Measurements from ENCODE around the gene VAPB. TPM values are rescaled to one million over a fixed set of nuclear protein-coding genes. Genes with fewer than 3 reads are reported as not detected.

The VAPB gene
- total RNA-seq, 5 donors from 2014 or later (not counting 1 experiment from before 2014, with no cell fraction given): 26.4 to 35.0 (median 30.8) TPM

GRCh38 chr20:58375759-58376352 is 13.2 kb upstream of the VAPB start:
- no peaks in the 10 kb centered on the region for H3K4me1 Mint-ChIP-seq
- peaks cover 2% of the 10 kb centered on the region for H3K36me3 Mint-ChIP-seq
- no peak overlapping the region for H3K27ac ChIP-seq (ENCODE audit: low read length)
- POLR2A ChIA-PET: interaction anchor here in 1 of 2 donors (0.6 kb wide), 1 partner anchor 77 kb away, joined by 4 read pairs; no protein-coding TSS in a partner anchor
- H3K9me3 ChIP-seq: no peaks in the 10 kb centered on the region
- H3K4me1 ChIP-seq (ENCODE audit: control insufficient read depth in 1 of 2, extremely low read depth in 1 of 2, insufficient read depth in 2 of 2, low read length in 2 of 2): no peaks in the 10 kb centered on the region
- H3K36me3 ChIP-seq (ENCODE audit: control insufficient read depth in 2 of 2, extremely low read depth in 1 of 2, insufficient read depth in 1 of 2, low read length in 1 of 2): no peaks in the 10 kb centered on the region
- H3K27me3 Mint-ChIP-seq: peaks cover 27 to 30% of the 10 kb centered on the region in 2 donors
- no peak overlapping the region for H3K27ac Mint-ChIP-seq
- no peak for ATAC-seq (replicated peaks in 1 of 4)
- no peak for DNase-seq
- peaks cover 0 to 2% (median 2%) of the 10 kb centered on the region in 3 donors for H3K9me3 Mint-ChIP-seq
- CTCF ChIA-PET: interaction anchor here in 1 of 2 donors (0.6 to 0.8 kb wide), 2 partner anchors 133 to 614 kb away, joined by 3 to 7 read pairs; no protein-coding TSS in a partner anchor
- H3K27me3 ChIP-seq (replicated peaks in 1 of 2; ENCODE audit: control insufficient read depth in 2 of 2, extremely low read depth in 1 of 2, insufficient read depth in 2 of 2, low read length in 1 of 2): peaks cover 0 to 4% of the 10 kb centered on the region in 2 experiments
- H3K4me3 Mint-ChIP-seq: no peak overlapping the region
- H3K4me3 ChIP-seq (ENCODE audit: control insufficient read depth in 1 of 2, extremely low read depth in 1 of 2, low read length in 1 of 2): no peak overlapping the region
- WGBS (ENCODE audit: insufficient coverage): 65% methylated on average over 3 of the region's 10 CpGs

GRCh38 chr20:58377017-58377416 is 12.0 kb upstream of the VAPB start:
- H3K4me3 Mint-ChIP-seq: no peak overlapping the region
- H3K27ac Mint-ChIP-seq: no peak overlapping the region
- peaks cover 9% of the 10 kb centered on the region for H3K36me3 Mint-ChIP-seq

GRCh38 chr20:58377766-58378401 is 11.1 kb upstream of the VAPB start:
- ChIA-PET CTCF (no interaction called here), POLR2A (no interaction called here)
- no peak for DNase-seq
- H3K9me3 Mint-ChIP-seq: peaks cover 5 to 17% (median 9%) of the 10 kb centered on the region in 3 donors
- 90% methylated on average over 3 of the region's 7 CpGs for WGBS (ENCODE audit: insufficient coverage)
- ATAC-seq (replicated peaks in 1 of 4): no peak
- H3K27me3 Mint-ChIP-seq: peaks cover 33 to 38% of the 10 kb centered on the region in 2 donors
- H3K4me1 Mint-ChIP-seq: no peaks in the 10 kb centered on the region
- H3K36me3 Mint-ChIP-seq: peaks cover 9% of the 10 kb centered on the region
- Histone ChIP-seq H3K4me1 (ENCODE audit: control insufficient read depth in 1 of 2, extremely low read depth in 1 of 2, insufficient read depth in 2 of 2, low read length in 2 of 2) (no peaks in the 10 kb centered on the region), H3K27me3 (replicated peaks in 1 of 2; ENCODE audit: control insufficient read depth in 2 of 2, extremely low read depth in 1 of 2, insufficient read depth in 2 of 2, low read length in 1 of 2) (peaks cover 0 to 13% of the 10 kb centered on the region in 2 experiments), H3K9me3 (no peaks in the 10 kb centered on the region), H3K27ac (ENCODE audit: low read length) (no peak overlapping the region), H3K4me3 (ENCODE audit: control insufficient read depth in 1 of 2, extremely low read depth in 1 of 2, low read length in 1 of 2) (no peak overlapping the region), H3K36me3 (ENCODE audit: control insufficient read depth in 2 of 2, extremely low read depth in 1 of 2, insufficient read depth in 1 of 2, low read length in 1 of 2) (no peaks in the 10 kb centered on the region)
- H3K4me3 Mint-ChIP-seq: no peak overlapping the region
- no peak overlapping the region for H3K27ac Mint-ChIP-seq

More at GRCh38 chr20:58377017-58377416, 12.0 kb upstream of the VAPB start:
- no peaks in the 10 kb centered on the region for H3K9me3 ChIP-seq
- WGBS (ENCODE audit: insufficient coverage): no CpG with 5 or more reads among the region's 1 CpG
- H3K4me1 ChIP-seq (ENCODE audit: control insufficient read depth in 1 of 2, extremely low read depth in 1 of 2, insufficient read depth in 2 of 2, low read length in 2 of 2): no peaks in the 10 kb centered on the region
- H3K36me3 ChIP-seq (ENCODE audit: control insufficient read depth in 2 of 2, extremely low read depth in 1 of 2, insufficient read depth in 1 of 2, low read length in 1 of 2): no peaks in the 10 kb centered on the region
- H3K27me3 Mint-ChIP-seq: peaks cover 33 to 37% of the 10 kb centered on the region in 2 donors
- H3K4me3 ChIP-seq (ENCODE audit: control insufficient read depth in 1 of 2, extremely low read depth in 1 of 2, low read length in 1 of 2): no peak overlapping the region
- H3K9me3 Mint-ChIP-seq: peaks cover 5 to 13% (median 9%) of the 10 kb centered on the region in 3 donors
- ATAC-seq (replicated peaks in 1 of 4): no peak
- no peak overlapping the region for H3K27ac ChIP-seq (ENCODE audit: low read length)
- ChIA-PET POLR2A (no interaction called here), CTCF (no interaction called here)
- H3K27me3 ChIP-seq (replicated peaks in 1 of 2; ENCODE audit: control insufficient read depth in 2 of 2, extremely low read depth in 1 of 2, insufficient read depth in 2 of 2, low read length in 1 of 2): peaks cover 0 to 11% of the 10 kb centered on the region in 2 experiments
- no peaks in the 10 kb centered on the region for H3K4me1 Mint-ChIP-seq
- DNase-seq: no peak

GRCh38 chr20:58378704-58379103 is 10.3 kb upstream of the VAPB start:
- ATAC-seq (replicated peaks in 1 of 4) (no peak), DNase-seq (no peak)
- H3K4me1 Mint-ChIP-seq: no peaks in the 10 kb centered on the region
- H3K9me3 Mint-ChIP-seq: peaks cover 5 to 17% (median 9%) of the 10 kb centered on the region in 3 donors
- H3K27ac Mint-ChIP-seq: no peak overlapping the region
- H3K36me3 ChIP-seq (ENCODE audit: control insufficient read depth in 2 of 2, extremely low read depth in 1 of 2, insufficient read depth in 1 of 2, low read length in 1 of 2): no peaks in the 10 kb centered on the region
- H3K36me3 Mint-ChIP-seq: peaks cover 9% of the 10 kb centered on the region
- H3K27me3 Mint-ChIP-seq: peaks cover 37 to 38% of the 10 kb centered on the region in 2 donors
- H3K27me3 ChIP-seq (replicated peaks in 1 of 2; ENCODE audit: control insufficient read depth in 2 of 2, extremely low read depth in 1 of 2, insufficient read depth in 2 of 2, low read length in 1 of 2): peaks cover 0 to 13% of the 10 kb centered on the region in 2 experiments
- no CpG with 5 or more reads among the region's 3 CpGs for WGBS (ENCODE audit: insufficient coverage)
- ChIA-PET POLR2A (no interaction called here), CTCF (no interaction called here)
- no peak overlapping the region for H3K4me3 Mint-ChIP-seq
- no peak overlapping the region for H3K27ac ChIP-seq (ENCODE audit: low read length)
- H3K9me3 ChIP-seq: no peaks in the 10 kb centered on the region
- no peak overlapping the region for H3K4me3 ChIP-seq (ENCODE audit: control insufficient read depth in 1 of 2, extremely low read depth in 1 of 2, low read length in 1 of 2)
- no peaks in the 10 kb centered on the region for H3K4me1 ChIP-seq (ENCODE audit: control insufficient read depth in 1 of 2, extremely low read depth in 1 of 2, insufficient read depth in 2 of 2, low read length in 2 of 2)

- no peaks in the 10 kb centered on the region for H3K9me3 ChIP-seq
- H3K27me3 ChIP-seq (replicated peaks in 1 of 2; ENCODE audit: control insufficient read depth in 2 of 2, extremely low read depth in 1 of 2, insufficient read depth in 2 of 2, low read length in 1 of 2): peaks cover 0 to 27% of the 10 kb centered on the region in 2 experiments
- ChIA-PET CTCF (no interaction called here), POLR2A (no interaction called here)
- Mint-ChIP-seq H3K36me3 (peaks cover 9% of the 10 kb centered on the region), H3K4me1 (no peaks in the 10 kb centered on the region), H3K4me3 (no peak overlapping the region), H3K27me3 (peaks cover 36 to 39% of the 10 kb centered on the region in 2 donors), H3K27ac (no peak overlapping the region), H3K9me3 (peaks cover 5 to 17% (median 9%) of the 10 kb centered on the region in 3 donors)
- no CpG with 5 or more reads among the region's 7 CpGs for WGBS (ENCODE audit: insufficient coverage)
- ATAC-seq (replicated peaks in 1 of 4) (no peak), DNase-seq (no peak)
- H3K4me3 ChIP-seq (ENCODE audit: control insufficient read depth in 1 of 2, extremely low read depth in 1 of 2, low read length in 1 of 2): no peak overlapping the region
- H3K36me3 ChIP-seq (ENCODE audit: control insufficient read depth in 2 of 2, extremely low read depth in 1 of 2, insufficient read depth in 1 of 2, low read length in 1 of 2): no peaks in the 10 kb centered on the region
- H3K27ac ChIP-seq (ENCODE audit: low read length): no peak overlapping the region
- H3K4me1 ChIP-seq (ENCODE audit: control insufficient read depth in 1 of 2, extremely low read depth in 1 of 2, insufficient read depth in 2 of 2, low read length in 2 of 2): no peaks in the 10 kb centered on the region
Observed at GRCh38 chr20:58381627-58382026, 7.4 kb upstream of the VAPB start.

GRCh38 chr20:58382096-58382495 is 6.9 kb upstream of the VAPB start:
- no peaks in the 10 kb centered on the region for H3K9me3 ChIP-seq
- H3K27me3 ChIP-seq (replicated peaks in 1 of 2; ENCODE audit: control insufficient read depth in 2 of 2, extremely low read depth in 1 of 2, insufficient read depth in 2 of 2, low read length in 1 of 2): peaks cover 0 to 27% of the 10 kb centered on the region in 2 experiments
- peaks cover 5 to 17% (median 9%) of the 10 kb centered on the region in 3 donors for H3K9me3 Mint-ChIP-seq
- no peak overlapping the region for H3K4me3 ChIP-seq (ENCODE audit: control insufficient read depth in 1 of 2, extremely low read depth in 1 of 2, low read length in 1 of 2)
- no peak overlapping the region for H3K4me3 Mint-ChIP-seq
- ATAC-seq (replicated peaks in 1 of 4) (no peak), DNase-seq (no peak)
- H3K4me1 Mint-ChIP-seq: peaks cover 0 to 2% (median 0%) of the 10 kb centered on the region in 3 donors
- no peak overlapping the region for H3K27ac Mint-ChIP-seq
- CTCF ChIA-PET: no interaction called here
- H3K36me3 Mint-ChIP-seq: peaks cover 9% of the 10 kb centered on the region
- POLR2A ChIA-PET: interaction anchor here in 1 of 2 donors (0.5 kb wide), 1 partner anchor 36 kb away, joined by 8 read pairs; no protein-coding TSS in a partner anchor
- no peaks in the 10 kb centered on the region for H3K36me3 ChIP-seq (ENCODE audit: control insufficient read depth in 2 of 2, extremely low read depth in 1 of 2, insufficient read depth in 1 of 2, low read length in 1 of 2)
- H3K27me3 Mint-ChIP-seq: peaks cover 34 to 38% of the 10 kb centered on the region in 2 donors
- no peak overlapping the region for H3K27ac ChIP-seq (ENCODE audit: low read length)
- WGBS (ENCODE audit: insufficient coverage): no CpG with 5 or more reads among the region's 4 CpGs
- H3K4me1 ChIP-seq (ENCODE audit: control insufficient read depth in 1 of 2, extremely low read depth in 1 of 2, insufficient read depth in 2 of 2, low read length in 2 of 2): no peaks in the 10 kb centered on the region
